GM23248 (cell line): ENCODE data around the gene TP63. TPM values are rescaled to one million over a fixed set of nuclear protein-coding genes. Genes with fewer than 3 reads are reported as not detected.
A peak's percentile ranks its signal among the peaks of the same experiment; 100 is the strongest.

Source experiments
- DNase-seq: peaks from one replicate; pipeline ENCODE4 v3.0.0-alpha.2; 2015
- H2AFZ ChIP-seq: fragments of 200-600 bp; sonication (generic); 2 replicates; pipeline ENCODE4 v1.6.1; 2016; ENCODE audit warnings: antibody characterized with exemption
- H3F3A ChIP-seq: fragments of 200-600 bp; sonication (generic); 2 replicates; pipeline ENCODE4 v1.6.1; 2016; ENCODE audit warnings: mild to moderate bottlenecking, antibody characterized with exemption, mixed run types; ENCODE audit not compliant: insufficient read depth
- H3K27ac ChIP-seq: fragments of 200-600 bp; sonication (generic); 2 replicates; pipeline ENCODE4 v1.5.1; 2016; ENCODE audit warnings: mild to moderate bottlenecking
- H3K27me3 ChIP-seq: fragments of 200-600 bp; sonication (generic); replicated peaks from 2 replicates; pipeline ENCODE4 v1.6.1; 2016; ENCODE audit warnings: mild to moderate bottlenecking; ENCODE audit not compliant: insufficient read depth
- H3K36me3 ChIP-seq: fragments of 200-600 bp; sonication (generic); 2 replicates; pipeline ENCODE4 v1.6.1; 2016; ENCODE audit warnings: low read depth, mild to moderate bottlenecking
- H3K4me1 ChIP-seq: fragments of 200-600 bp; sonication (generic); 2 replicates; pipeline ENCODE4 v1.6.1; 2016; ENCODE audit warnings: mild to moderate bottlenecking; ENCODE audit not compliant: insufficient read depth
- H3K4me2 ChIP-seq: fragments of 200-600 bp; sonication (generic); one replicate; pipeline ENCODE4 v1.6.1; 2016; ENCODE audit warnings: mild to moderate bottlenecking; ENCODE audit not compliant: unreplicated experiment
- H3K4me3 ChIP-seq: fragments of 200-600 bp; sonication (generic); 2 replicates; pipeline ENCODE4 v1.5.1; 2016; ENCODE audit warnings: mild to moderate bottlenecking
- H3K79me2 ChIP-seq: fragments of 200-600 bp; sonication (generic); 2 replicates; pipeline ENCODE4 v1.6.1; 2016; ENCODE audit warnings: mild to moderate bottlenecking; ENCODE audit not compliant: insufficient read depth
- H3K9ac ChIP-seq: fragments of 200-600 bp; sonication (generic); 2 replicates; pipeline ENCODE4 v1.6.1; 2016; ENCODE audit warnings: mild to moderate bottlenecking
- H3K9me2 ChIP-seq: fragments of 200-600 bp; sonication (generic); 2 replicates; pipeline ENCODE4 v1.6.1; 2016; ENCODE audit warnings: mixed run types, mild to moderate bottlenecking, moderate library complexity; ENCODE audit not compliant: insufficient read depth
- H3K9me3 ChIP-seq: fragments of 200-600 bp; sonication (generic); one replicate; pipeline ENCODE4 v1.6.1; 2017; ENCODE audit warnings: low read depth
- H4K20me1 ChIP-seq: fragments of 200-600 bp; sonication (generic); 2 replicates; pipeline ENCODE4 v1.6.0; 2016; ENCODE audit not compliant: insufficient read depth
- EZH2 ChIP-seq: fragments of 200-600 bp; sonication (generic); IDR thresholded peaks from 2 replicates; pipeline ENCODE4 v1.6.1; 2018; ENCODE audit warnings: antibody characterized with exemption, mild to moderate bottlenecking; ENCODE audit not compliant: insufficient read depth, poor library complexity, severe bottlenecking
- EZH2phosphoT487 ChIP-seq: fragments of 200-600 bp; sonication (generic); IDR thresholded peaks from 2 replicates; pipeline ENCODE4 v1.6.1; 2018; ENCODE audit warnings: antibody characterized with exemption, moderate library complexity, mild to moderate bottlenecking, low read depth; ENCODE audit not compliant: insufficient read depth
- WGBS, 2 experiments: methylation state at CpG; one replicate each; pipeline ENCODE4 v1.1.6; 2015 to 2017; ENCODE audit warnings: low lambda C conversion rate in 2 of 2, low coverage in 1 of 2; ENCODE audit errors: missing lambda C conversion rate in 2 of 2; 5-methylcytosine and 5-hydroxymethylcytosine counted together
- in situ Hi-C: fragments of 300-500 bp; cut with MboI; formaldehyde crosslinking; loops from 2 replicates; pipeline ENCODE4 v1.15.0; 2020
- polyA plus RNA-seq: library from polyadenylated mRNA; unstranded; fragments of >200 nt; fragmentation: Nextera tagmentation; extraction: Ambion mirVana; gene quantifications from 2 replicates; pipeline ENCODE4 v1.2.1, GENCODE V29; 2016
- total RNA-seq: library from RNA; depleted of rRNA; stranded (reverse); fragments of >200 nt; shearing (Covaris generic); gene quantifications from 2 replicates; pipeline ENCODE4 v1.2.3, GENCODE V29; 2014

Gene TP63
- total and polyA plus RNA-seq, 2 experiments from 2014 or later: not detected

DNA sequence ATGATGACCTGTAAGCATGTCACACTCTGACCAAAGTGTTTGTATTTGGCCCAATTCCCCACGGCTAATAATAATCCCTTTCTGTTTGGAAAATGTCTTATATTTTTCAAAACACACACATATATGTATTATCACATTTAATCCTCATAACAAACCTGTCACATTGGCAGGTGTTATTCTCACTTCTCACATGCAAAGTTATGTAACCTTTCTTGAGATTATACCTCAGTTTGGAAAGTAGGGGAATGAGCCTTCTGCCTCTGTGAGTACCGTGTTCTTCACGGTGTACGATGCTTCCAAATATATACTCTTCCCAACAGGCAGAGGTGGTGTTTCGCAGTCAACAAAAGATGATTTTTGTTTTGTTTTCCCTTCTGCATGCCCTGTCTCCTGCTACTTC lies 205.6 kb downstream of the TP63 start:
- no peak for DNase-seq
- no peaks in the 10 kb centered on the region for H3K79me2 ChIP-seq
- 90 to 97% methylated on average over 5 of the region's 5 CpGs for WGBS, 2 experiments
- H3K9me3 ChIP-seq: no peaks in the 10 kb centered on the region
- no peak overlapping the region for H3K4me3 ChIP-seq
- H3F3A ChIP-seq: peaks cover 10% of the 10 kb centered on the region
- no peak overlapping the region for H3K4me2 ChIP-seq
- no peak overlapping the region for H2AFZ ChIP-seq
- in situ Hi-C loops: no loop called here
- TF ChIP-seq EZH2 (no peak), EZH2phosphoT487 (no peak)
- no peaks in the 10 kb centered on the region for H4K20me1 ChIP-seq
- H3K27ac ChIP-seq: no peak overlapping the region
- peaks cover 15% of the 10 kb centered on the region for H3K4me1 ChIP-seq
- H3K27me3 ChIP-seq: no peaks in the 10 kb centered on the region
- H3K9ac ChIP-seq: no peak overlapping the region
- H3K36me3 ChIP-seq: no peaks in the 10 kb centered on the region
- H3K9me2 ChIP-seq: no peaks in the 10 kb centered on the region

- in situ Hi-C loops: no loop called here
- Histone ChIP-seq H2AFZ (no peak overlapping the region), H3K9me3 (no peaks in the 10 kb centered on the region), H3K36me3 (no peaks in the 10 kb centered on the region), H4K20me1 (no peaks in the 10 kb centered on the region), H3K79me2 (no peaks in the 10 kb centered on the region), H3F3A (peaks cover 10% of the 10 kb centered on the region), H3K27ac (no peak overlapping the region), H3K4me3 (no peak overlapping the region), H3K27me3 (no peaks in the 10 kb centered on the region), H3K9ac (no peak overlapping the region), H3K4me2 (no peak overlapping the region), H3K4me1 (peaks cover 15% of the 10 kb centered on the region), H3K9me2 (no peaks in the 10 kb centered on the region)
- no peak for DNase-seq
- TF ChIP-seq EZH2phosphoT487: no peak
- no peak for TF ChIP-seq EZH2
- WGBS, 2 experiments: 77 to 82% methylated on average over 6 of the region's 6 CpGs
Observed at GRCh38 chr3:189838291-189838690, 207.1 kb downstream of the TP63 start.

GRCh38 chr3:189839576-189839975 lies 208.4 kb downstream of the TP63 start:
- Histone ChIP-seq H3K4me3 (no peak overlapping the region), H3K27me3 (no peaks in the 10 kb centered on the region), H3K9ac (no peak overlapping the region), H3K27ac (no peak overlapping the region), H3K4me1 (peaks cover 15% of the 10 kb centered on the region), H3K79me2 (no peaks in the 10 kb centered on the region), H2AFZ (0 out of 2 replicates have a peak overlapping the region, but pooled peaks have one; percentile 0), H3K9me3 (no peaks in the 10 kb centered on the region), H3F3A (peaks cover 10% of the 10 kb centered on the region), H3K36me3 (no peaks in the 10 kb centered on the region), H3K4me2 (no peak overlapping the region), H4K20me1 (no peaks in the 10 kb centered on the region), H3K9me2 (no peaks in the 10 kb centered on the region)
- 41 to 48% methylated on average over 2 of the region's 2 CpGs for whole genome bisulfite sequencing, 2 experiments
- in situ Hi-C loops: no loop called here
- DNase-seq: peak; percentile 74
- TF ChIP-seq EZH2phosphoT487 (no peak), EZH2 (no peak)

DNA sequence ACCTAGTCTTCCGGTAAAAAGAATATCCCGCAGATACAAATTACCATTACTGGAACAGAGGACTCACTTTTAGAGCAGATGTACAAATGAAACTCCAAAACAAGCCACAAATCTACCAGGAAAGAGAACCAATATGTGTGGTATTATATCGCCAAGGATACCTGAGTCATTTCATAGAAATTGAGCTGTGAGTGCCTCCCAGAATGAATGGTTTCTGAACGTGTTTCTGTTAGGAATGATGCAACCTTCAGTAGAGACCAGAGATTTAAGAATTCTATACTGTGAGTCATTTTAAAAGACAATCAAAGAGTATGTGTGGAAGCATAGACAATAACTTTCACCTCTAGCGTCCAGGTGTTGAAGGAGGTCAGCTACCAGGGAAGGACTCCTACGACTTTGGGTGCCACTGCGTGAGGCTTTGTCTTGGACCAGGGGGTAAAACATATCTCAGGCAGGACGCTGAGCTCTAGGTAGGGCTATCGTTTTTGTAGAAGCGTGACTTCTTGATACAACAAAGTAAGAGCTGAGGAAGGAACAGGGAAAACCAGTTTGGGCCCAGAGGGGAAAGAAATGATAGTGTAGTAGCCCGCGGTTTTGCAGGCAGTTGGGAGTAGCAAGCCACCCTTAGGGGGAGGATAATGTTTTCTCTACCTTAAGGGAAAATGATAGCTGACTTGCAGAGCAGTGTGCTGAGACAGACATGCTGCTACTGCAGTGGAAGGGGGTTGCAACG lies 210.4 kb downstream of the TP63 start:
- peak; percentile 80 for DNase-seq
- peaks cover 10% of the 10 kb centered on the region for H3F3A ChIP-seq
- H3K27ac ChIP-seq: peak overlapping the region; percentile 53
- 73 to 79% methylated on average over 13 of the region's 13 CpGs for WGBS, 2 experiments
- H3K9me2 ChIP-seq: no peaks in the 10 kb centered on the region
- H3K27me3 ChIP-seq: no peaks in the 10 kb centered on the region
- no peaks in the 10 kb centered on the region for H3K36me3 ChIP-seq
- H3K79me2 ChIP-seq: no peaks in the 10 kb centered on the region
- H3K4me1 ChIP-seq: peaks cover 15% of the 10 kb centered on the region
- H3K4me3 ChIP-seq: no peak overlapping the region
- H2AFZ ChIP-seq: no peak overlapping the region
- peak overlapping the region; percentile 12 for H3K4me2 ChIP-seq
- no peak for TF ChIP-seq EZH2
- no peak for TF ChIP-seq EZH2phosphoT487
- in situ Hi-C loops: no loop called here
- H3K9me3 ChIP-seq: no peaks in the 10 kb centered on the region
- H3K9ac ChIP-seq: no peak overlapping the region
- H4K20me1 ChIP-seq: no peaks in the 10 kb centered on the region
